Stimulated activated CD4-positive, alpha-beta T cell treated with anti-CD3 and anti-CD28 coated beads, Interleukin-2, amount 100 ng/mL, for 24 hours (primary cell): Measurements from ENCODE around the gene CUX1.

ENCODE experiments used
- DNase-seq, 2 donors: peaks; one replicate each; pipeline ENCODE4 v3.0.0-alpha.2; 2020

CUX1 gene

DNA sequence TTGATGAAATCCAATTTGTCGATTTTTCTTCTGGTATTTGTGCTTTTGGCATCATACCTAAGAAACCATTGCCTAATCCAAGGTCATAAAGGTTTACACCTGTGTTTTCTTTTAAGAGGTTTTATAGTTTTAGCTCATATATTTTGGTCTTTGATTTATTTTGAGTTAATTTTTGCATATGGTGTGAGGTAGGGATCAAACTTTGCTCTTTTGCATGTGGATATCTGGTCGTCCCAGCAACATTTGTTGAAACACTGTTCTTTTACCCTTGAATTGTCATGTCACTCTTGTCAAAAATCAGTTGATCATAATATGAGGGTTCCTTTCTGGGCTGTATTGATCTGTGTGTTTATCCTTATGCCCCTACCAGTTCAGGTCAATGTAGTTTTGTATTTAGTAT, 236.7 kb downstream of the CUX1 start:
- no peak for DNase-seq

DNA sequence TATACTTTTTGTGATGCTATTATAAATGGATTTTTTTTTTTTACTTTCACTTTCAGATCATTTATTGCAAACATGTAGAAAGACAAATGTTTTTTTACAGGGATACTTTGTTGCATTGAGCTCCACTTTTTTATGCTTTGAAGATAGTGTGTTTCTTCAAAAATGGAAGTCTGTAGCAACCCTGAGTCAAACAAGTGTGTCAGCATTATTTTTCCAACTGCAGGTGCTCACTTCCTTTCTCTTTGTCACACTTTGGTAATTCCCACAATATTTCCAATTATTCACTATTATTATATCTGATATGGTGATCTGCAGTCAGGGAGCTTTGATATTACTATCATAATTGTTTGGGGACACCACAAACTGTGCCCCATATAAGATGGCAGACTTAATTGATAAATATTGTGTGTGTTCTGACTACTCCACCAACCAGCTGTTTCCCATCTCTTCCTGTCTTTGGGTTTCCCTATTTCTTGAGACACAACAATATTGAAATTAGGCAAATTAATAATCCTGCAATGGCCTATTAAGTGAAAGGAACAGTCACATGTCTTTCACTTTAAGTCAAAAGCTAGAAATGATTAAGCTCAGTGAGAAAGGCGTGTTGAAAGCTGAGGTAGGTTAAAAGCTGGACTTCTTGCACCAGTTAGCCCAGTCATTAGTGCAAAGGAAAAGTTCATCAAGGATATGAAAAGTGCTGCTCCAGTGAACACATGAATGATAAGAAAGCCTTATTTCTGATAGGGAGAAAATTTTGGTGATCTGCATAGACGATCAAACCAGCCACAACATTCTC, 238.0 kb downstream of the CUX1 start:
- no peak for DNase-seq

DNA sequence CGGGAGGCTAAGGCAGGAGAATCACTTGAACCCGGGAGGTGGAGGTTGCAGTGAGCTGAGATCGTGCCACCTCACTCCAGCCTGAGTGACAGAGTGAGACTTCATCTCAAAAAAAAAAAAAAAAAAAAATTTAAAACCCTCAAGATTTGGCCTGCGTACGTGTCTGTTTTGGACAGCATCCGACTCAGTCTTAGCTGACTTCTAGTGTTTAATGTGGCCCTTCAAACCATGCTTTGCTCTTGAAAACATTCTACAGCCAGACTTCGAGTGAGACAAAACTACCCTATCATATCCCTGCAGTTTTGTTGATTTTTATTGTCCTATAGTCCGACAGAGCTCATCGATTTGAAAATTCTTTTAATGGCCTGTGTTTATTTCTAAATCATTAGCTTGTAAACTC, 242.1 kb downstream of the CUX1 start:
- no peak for DNase-seq

DNA sequence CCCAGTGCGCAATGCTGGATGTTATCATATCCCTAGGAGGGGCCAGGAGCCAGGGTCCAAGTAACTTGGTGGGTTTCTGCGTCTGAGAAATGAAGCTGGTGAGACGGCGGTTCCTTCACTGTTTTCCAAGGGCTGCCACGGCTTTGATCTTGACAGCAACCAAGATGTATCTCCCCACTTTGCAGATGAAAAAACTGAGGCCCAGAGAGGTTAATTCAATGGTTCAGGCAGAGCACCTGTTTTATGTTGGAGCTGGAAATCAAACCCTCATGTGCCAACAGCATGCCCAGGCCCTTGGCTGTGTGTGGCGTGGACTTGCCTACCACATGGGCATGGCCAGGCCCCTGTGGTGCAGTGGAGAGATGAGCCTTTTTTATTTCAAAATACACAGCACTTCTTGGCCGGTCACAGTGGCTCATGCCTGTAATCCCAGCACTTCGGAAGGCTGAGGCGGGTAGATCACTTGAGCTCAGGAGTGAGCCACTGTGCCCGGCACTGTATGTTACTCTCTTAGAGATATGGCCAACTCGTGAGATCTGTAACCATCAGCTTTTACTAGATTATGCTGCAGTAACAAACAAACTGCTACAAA, 244.0 kb downstream of the CUX1 start:
- no peak for DNase-seq

DNA sequence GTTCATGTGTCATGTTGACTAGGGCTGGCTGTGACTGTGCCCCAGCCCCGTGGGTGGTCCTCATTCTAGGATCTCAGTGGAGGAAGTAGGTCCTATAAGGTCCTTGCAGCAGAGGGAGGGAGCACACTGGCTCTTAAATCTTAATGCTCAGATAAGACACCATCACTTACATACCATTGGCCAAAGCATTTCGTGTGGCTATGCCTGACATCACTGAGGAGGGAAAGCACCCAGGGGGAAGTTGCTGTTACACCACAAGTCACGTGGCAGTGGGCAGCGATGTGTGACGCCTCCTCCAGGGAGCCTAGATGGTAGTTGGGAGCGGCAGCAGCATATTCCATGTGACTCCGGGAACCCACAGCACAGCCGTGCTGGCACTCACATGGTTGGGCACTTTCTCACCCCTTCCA, 244.6 kb downstream of the CUX1 start:
- DNase-seq, result no peak

DNA sequence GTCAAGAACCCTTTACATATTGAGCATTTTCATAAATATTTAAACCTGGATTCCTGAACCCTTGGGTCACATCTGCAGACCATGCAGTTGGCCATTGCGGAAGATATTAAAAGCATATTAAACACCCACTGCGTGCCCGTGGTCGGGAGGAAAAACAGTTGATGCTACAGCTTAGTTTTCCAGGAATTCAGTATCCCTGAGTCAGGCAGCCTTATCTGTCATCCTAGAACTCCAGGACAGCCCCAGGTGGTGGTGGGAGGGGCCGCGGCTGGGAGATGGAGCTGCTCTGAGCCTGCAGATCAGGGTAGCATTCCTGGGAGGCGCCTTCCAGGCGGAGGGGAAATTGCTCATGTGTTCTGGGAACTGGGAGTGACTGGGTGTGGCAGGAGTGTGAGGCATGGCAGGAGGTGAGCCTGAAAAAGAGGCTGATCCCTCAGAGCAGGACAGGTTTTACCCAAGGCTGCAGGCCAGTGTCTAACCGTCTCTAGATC, 246.3 kb downstream of the CUX1 start:
- DNase-seq, result no peak

DNA sequence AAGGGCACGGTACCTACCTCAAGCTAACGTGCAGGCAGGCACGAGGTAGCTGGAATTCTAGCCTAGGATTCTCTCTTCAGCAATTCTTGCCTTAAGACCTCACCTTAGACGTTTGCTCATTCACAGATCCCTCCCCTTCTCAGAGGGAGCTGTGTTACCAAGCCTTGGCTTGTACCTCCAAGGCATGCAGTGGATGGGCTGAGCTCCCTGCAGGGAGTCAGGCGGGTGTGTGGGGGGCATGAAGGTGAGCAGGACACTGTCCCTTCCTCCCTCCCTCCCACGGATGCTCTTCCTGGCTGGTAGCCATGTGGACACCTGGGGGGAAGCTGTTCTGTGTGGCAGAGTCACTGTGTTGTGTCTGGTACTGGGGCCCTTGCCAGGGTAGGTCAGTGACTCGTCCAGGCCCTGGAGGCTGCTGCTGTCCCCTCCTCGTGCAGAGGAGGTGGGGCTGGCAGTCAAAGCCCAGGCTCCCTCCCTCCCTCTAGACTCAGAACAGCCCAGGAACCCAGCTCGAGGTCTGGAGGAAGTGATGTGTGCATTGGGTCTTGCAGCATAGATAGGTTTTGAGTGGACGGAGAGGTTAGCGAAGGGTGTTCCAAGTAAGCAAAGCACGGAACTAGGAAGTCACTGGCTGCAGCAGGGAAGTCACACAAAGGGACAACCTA, 247.1 kb downstream of the CUX1 start:
- no peak for DNase-seq

DNA sequence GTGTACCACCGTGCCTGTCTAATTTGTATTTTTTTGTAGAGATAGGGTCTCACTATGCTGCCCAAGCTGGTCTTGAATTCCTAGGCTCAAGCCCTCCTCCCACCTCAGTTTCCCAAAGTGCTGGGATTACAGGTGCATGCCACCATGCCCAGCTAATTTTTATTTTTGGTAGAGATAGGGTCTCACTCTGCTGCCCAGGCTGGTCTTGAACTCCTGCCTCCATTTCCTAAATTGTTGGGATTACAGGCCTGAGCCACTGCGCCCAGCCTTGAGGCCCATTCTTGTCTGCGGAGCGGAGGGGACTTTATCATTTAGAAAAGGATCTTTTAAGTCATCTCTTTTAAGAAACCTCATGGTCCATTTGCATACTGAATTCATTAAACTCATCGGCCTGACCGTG, 247.8 kb downstream of the CUX1 start:
- no peak for DNase-seq

DNA sequence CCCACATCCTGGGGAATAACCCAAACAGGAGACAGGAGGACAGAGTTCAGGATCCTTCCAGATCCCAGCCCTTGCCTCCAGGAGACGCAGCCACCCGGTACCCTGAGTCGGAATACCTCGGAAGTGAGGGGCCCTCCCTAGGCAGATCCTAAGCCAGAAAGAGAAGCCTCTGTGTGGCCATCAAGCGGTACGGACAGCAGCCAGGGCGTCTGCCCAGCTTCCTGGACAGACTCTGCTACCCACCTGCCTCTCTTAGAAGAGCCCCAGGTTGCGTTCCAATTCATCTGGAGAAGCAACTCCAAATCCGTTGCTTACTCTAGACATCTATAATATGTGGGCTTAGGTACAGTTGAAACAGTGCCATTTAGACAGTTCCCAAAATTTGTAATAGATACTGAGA, 249.1 kb downstream of the CUX1 start:
- no peak for DNase-seq

DNA sequence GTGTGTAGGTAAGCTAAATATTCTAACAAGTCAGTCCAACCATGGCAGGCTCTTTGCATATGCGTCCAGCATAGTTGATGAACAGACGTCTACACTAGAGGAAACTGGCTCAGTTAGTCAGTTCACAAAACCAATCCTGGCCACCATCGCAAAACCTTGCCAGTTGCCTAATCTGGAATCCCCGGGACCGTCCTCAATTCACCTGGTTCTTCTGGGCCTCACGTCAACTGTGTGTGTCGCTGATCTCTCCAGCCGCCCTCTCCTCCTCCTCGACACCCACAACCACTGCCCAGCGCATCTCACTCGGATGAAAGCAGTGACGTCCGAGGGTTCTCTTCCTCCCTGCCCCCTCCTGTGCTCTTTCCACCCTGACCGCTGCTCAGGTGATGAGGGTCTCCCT, 251.4 kb downstream of the CUX1 start:
- DNase-seq, result no peak

DNA sequence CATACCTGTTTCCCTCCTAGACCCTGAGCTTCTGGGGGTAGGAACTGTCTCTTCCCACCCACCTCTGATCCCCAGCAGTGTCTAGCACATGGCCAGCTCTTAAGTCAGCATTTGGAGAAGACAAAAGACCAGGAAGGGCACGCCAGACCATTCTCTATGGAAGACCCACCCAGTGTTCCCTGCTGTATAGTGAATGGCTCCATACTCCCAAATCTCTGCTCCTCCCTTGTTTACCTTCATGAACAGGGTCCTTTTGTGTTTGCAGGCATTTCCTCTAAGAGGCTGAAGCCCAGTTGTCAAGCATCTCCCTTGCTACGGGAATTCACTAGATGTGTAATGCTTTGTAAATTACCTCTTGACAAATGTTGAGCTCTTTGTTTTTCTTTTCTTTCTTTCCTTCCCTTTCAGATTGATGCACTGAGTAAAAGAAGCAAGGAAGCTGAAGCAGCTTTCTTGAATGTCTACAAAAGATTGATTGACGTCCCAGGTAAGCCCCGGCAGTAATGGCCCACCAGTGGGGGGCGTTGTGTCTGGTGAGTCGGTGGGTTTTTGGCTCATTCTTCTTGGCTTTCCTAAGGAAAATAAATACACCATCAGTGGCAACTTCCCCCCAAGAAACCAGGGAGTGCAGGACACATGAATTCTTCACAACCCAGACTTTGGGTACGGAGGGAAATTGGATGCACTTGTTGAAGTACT, 252.7 kb downstream of the CUX1 start:
- no peak for DNase-seq

DNA sequence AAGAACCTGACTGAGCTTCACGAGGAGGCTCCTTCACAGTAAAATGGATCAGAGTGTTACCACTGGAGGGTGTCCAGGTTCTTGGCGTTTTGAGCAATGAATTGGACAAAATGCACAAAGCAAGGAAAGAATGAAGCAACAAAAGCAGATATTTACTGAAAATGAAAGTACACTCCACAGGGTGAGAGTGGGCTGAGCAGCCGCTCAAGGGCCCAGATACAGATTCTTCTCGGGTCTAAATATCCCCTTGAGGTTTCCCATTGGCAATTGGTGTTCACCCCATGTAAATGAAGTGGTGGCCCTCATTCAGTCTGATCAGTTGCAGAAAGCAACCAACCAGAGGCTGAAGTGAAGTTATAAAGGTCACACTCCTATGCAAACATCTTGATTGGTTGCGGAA, 254.6 kb downstream of the CUX1 start:
- DNase-seq, result no peak

DNA sequence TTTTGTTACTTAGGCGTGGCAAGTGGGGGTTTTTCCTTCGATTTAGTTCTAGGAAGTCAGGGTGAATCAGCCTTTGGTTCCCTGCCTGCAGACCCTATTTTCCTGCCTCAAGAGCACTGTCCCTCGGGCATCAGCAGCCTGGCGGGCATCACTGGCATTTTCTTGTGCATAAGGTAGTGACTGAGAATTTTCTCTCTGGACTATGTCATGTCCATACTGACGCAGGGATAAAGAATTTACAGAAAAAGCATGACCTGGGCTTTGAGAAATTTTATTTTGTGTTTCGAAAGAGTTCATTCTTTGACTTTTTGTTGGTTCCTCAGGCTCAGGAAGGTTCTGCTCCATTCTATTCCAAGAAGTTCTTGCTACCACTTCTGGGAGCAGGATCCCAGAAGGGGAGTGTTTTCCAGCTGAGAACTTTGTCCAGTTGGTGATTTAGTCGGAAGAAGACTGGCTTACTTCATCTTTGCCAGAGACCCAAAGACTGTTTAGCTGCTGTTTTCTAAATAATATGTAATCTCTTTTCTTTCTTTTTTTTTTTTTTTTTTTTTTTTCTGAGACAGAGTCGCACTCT, 255.3 kb downstream of the CUX1 start:
- no peak for DNase-seq

DNA sequence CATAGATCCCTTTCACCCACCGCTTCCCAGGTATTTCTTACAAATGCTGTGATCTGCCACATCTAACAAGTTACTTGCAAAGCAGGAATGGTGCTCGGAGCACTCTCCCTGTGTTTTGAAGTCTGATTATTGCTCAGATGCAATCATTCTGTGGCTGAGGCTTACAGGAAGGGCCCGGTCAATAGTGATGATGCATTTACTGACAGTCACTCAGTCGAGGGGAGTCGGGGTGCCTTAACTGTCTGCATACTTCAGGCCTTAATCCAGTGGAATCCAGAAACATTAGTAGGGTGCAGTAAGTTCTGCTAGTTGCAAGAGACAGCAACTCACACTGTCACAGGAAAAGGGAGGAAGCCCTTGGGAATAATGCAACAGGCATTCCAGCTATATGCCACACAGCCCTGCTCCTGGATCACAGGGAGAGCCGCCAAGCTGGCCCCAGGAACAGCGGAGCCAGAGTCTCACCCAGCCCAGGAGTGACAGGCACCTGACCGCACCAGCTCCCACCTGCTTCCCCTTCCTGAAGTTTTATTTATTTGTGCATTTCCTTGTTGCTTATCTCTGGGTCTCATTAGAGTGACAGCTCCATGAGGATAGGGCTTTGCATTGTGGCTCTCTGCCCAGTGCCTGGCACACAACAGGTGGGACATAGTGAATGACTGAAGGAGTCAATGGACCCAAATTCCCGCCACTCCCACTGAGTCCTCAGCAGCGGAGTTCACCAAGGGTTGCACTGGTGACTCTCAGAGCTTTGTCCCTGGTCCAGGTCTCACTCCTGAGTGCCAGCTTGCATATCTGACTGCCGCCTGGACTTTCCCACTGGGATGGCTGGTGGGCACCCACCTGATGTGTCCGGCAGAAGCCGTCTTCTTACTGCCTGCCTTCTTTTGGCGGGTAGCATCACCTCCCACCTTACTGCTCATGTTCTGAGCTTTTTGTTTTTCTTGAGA, 256.8 kb downstream of the CUX1 start:
- DNase-seq, result no peak

DNA sequence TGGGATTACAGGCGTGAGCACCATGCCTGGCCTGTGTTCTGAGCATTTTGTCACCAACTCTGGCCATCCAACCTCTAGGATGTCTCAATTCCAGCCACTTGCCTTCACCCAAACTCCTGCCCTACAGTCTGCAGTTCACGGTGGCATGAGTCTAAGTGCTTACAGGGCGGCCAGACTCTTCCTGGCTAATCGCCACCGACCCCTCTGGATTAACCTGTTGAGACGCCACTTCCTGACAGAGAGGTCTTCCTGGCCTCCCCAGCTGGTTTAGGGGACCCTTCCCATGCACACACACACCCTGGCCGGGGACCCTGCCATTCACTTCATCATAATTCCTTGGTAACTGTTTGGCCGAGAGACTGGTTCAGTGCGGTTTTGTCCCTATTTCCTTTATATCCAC, 257.7 kb downstream of the CUX1 start:
- no peak for DNase-seq

DNA sequence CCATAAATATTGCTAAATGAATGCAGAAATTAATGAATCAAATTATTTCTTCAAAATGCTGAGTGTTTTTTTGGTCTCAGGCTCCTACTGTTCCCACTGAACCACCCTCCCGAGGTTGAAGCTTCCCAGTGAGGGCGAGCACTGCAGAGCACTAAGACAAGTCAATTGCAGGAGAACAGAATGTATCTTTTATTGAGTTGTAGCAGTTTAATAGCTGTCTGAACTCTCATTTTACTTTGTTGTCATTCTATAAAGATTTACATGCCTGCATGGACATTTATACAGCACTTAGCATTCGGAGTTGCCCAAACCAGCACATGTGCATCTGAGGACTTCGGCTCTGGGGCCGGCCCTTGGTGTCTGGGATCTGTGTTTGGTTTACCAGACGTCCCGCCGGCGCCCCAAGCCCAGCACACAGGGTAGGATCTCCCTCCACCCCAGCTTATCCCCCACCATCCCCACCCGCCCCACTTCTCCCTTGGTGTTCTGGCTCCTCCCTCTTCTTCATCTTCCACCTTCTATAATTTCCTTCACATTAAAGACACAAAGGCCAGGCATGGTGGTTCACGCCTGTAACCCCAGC, 258.2 kb downstream of the CUX1 start:
- DNase-seq, result no peak

DNA sequence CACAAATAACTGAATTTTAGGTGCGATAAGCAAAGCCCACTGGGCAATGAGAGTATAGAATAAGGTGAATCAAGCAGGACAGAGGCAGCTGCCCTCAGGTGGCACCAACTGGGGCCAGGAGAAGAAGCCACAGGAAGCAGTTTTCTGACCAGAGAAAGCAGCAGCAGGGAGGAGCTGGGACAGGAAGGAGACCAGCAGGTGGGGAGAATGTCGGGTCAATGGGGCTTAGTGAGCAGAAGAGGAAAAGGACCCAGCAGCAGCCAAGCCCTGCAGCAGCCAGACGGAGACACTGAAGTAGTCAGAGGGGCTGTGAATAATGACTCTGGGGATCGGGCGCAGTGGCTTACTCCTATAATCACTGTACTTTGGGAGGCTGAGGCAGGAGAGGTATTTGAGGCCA, 259.7 kb downstream of the CUX1 start:
- no peak for DNase-seq

DNA sequence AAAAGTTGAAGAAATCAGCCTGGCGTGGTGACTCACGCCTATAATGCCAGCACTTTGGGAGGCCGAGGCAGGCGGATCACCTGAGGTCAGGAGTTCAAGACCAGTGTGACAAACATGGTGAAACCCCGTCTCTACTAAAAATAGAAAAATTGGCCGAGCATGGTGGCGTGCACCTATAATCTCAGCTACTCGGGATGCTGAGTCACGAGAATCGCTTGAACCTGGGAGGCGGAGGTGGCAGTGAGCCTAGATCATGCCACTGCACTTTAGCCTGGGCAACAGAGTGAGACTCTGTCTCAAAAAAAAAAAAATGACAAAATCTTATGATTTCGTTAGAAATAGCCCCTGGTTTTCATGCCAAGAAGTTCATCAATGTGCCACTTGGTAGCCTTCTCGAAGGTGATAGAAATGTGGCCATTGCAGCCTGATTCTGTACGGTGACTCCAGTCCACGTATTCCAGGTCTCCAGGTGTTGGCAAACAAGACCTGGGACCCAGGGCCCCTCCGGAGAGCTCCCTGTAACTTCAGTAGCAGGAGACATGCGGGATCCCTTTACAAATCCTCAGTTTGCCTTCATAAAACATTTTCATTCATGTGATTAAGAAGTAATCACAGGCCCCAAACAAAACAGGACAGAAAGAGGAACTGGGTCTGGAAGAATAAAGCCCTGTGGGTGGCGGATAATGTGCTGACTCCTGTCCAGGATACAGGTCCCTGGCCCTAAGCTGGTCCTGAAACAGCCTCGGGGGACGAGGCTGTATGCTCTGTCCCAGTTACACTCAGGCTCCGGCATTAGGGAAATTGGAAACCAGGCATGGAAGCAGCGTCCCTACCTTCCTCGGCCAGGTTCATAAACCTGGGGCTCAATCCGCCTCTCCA, 262.0 kb downstream of the CUX1 start:
- no peak for DNase-seq

DNA sequence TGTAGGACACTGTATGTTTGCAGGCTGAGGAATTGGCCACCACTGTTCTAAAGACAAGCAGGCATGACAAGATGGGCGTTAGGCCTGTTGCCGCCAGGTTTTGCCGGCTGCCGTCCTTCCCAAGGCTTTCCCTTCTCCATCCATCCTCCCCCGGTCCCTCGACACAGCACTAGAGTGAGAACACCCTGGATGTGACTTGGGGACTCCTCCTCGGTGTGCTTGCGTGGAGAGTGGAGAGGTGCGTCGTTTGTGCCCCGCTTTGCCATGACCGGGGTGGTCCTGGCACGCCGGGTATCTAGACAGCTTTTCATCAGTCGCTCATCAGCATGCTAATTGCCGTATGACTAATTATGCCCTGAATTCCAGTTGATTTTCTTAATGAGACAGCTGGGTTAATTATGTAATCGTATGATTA, 262.6 kb downstream of the CUX1 start:
- no peak for DNase-seq

DNA sequence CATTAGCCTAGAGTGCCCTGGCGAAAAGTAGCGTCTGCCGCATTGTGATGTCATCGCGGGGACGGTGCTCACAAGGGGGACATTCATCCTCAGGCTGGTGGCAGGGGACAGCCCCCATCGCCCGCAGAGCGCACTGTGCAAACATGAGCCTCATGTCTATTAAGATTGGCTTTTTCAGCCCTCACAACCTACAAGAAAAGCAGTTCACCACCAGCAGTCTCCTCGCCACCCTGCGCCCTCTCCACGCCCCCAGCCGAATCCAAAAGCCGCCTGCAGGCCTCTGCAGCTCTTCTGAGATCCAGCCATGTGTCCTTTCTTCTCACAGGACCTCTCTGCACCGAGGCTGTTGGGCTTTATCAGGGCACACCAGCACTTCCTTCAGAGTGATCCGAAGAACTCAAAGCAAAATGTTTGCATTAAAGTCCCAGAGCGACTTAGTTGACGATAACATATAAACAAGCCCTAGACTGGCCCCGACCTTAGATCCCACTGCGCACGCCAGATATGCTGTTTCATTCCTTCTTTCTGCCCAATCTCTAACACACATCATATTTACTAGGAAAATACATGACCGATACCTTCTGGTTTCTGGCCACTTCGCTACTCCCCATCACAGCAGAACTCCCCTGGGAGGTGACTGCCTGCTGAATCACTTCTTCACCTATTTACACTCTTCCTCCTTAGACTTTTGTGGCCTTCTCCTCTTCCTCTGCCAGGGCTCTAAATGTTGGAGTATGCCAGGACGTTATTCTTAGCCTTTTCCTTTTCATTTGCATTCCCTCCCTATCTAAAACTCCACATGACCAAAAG, 263.2 kb downstream of the CUX1 start:
- DNase-seq, result no peak
